Right kidney (tissue), 9 donors: ENCODE measurements around the gene OXA1L.
"Not testable (repeated sequence)": the region's sequence is repeated elsewhere in the genome, so short reads cannot be mapped to it uniquely, and the experiment has no call there.

Source experiments
- DNase-seq: peaks from one replicate; pipeline ENCODE4 v3.0.0-alpha.2; 2016
- long read RNA-seq, 8 donors: transcript quantifications; one replicate each; lab custom pipeline, GENCODE V29; 2026

OXA1L gene
- long read RNA-seq, donor 1, transcript OXA1L-201 (10 exons, 1,719 nt): major isoform, 28 of 78 reads
- long read RNA-seq, donor 1, partial matches to known transcripts: 48 of 78 reads
- long read RNA-seq, donor 1, other reads (novel, unspliced or antisense): 0 of 78 reads
- long read RNA-seq, donor 2, transcript OXA1L-201 (10 exons, 1,719 nt): major isoform, 15 of 76 reads
- long read RNA-seq, donor 2, partial matches to known transcripts: 60 of 76 reads
- long read RNA-seq, donor 2, other reads (novel, unspliced or antisense): 0 of 76 reads
- long read RNA-seq, donor 3, transcript OXA1L-201 (10 exons, 1,719 nt): major isoform, 8 of 46 reads
- long read RNA-seq, donor 3, partial matches to known transcripts: 37 of 46 reads
- long read RNA-seq, donor 3, other reads (novel, unspliced or antisense): 0 of 46 reads
- long read RNA-seq, donor 4, transcript OXA1L-201 (10 exons, 1,719 nt): major isoform, 33 of 139 reads
- long read RNA-seq, donor 4, partial matches to known transcripts: 88 of 139 reads
- long read RNA-seq, donor 4, other reads (novel, unspliced or antisense): 15 of 139 reads
- long read RNA-seq, donor 5, transcript OXA1L-201 (10 exons, 1,719 nt): major isoform, 36 of 99 reads
- long read RNA-seq, donor 5, partial matches to known transcripts: 63 of 99 reads
- long read RNA-seq, donor 5, other reads (novel, unspliced or antisense): 0 of 99 reads
- long read RNA-seq, donor 6, transcript OXA1L-201 (10 exons, 1,719 nt): major isoform, 20 of 133 reads
- long read RNA-seq, donor 6, partial matches to known transcripts: 101 of 133 reads
- long read RNA-seq, donor 6, other reads (novel, unspliced or antisense): 11 of 133 reads
- long read RNA-seq, donor 7: 0 reads
- long read RNA-seq, donor 8, transcript OXA1L-201 (10 exons, 1,719 nt): major isoform, 24 of 135 reads
- long read RNA-seq, donor 8, partial matches to known transcripts: 97 of 135 reads
- long read RNA-seq, donor 8, other reads (novel, unspliced or antisense): 14 of 135 reads

GRCh38 chr14:22766457-22767322 is at the start of gene OXA1L:
Gene OXA1L (plus strand): TSS chr14:22766688. CDS start chr14:22766702, 14 bp downstream.
- DNase-seq: peak; percentile 84

- DNase-seq: no peak
Measured at GRCh38 chr14:22718091-22718490, 48.4 kb upstream of the OXA1L start.

GRCh38 chr14:22721213-22721612 is 45.3 kb upstream of the OXA1L start:
- no peak for DNase-seq

- DNase-seq: no peak
Measured at GRCh38 chr14:22723815-22724214, 42.7 kb upstream of the OXA1L start.

- not testable (repeated sequence) for DNase-seq
Measured at GRCh38 chr14:22724847-22725246, 41.6 kb upstream of the OXA1L start.

- not testable (repeated sequence) for DNase-seq
Measured at GRCh38 chr14:22725374-22725773, 41.1 kb upstream of the OXA1L start.

- DNase-seq: no peak
Measured at GRCh38 chr14:22726012-22726411, 40.5 kb upstream of the OXA1L start.

- not testable (repeated sequence) for DNase-seq
Measured at GRCh38 chr14:22732062-22732461, 34.4 kb upstream of the OXA1L start.

GRCh38 chr14:22733829-22734228 is 32.7 kb upstream of the OXA1L start:
- no peak for DNase-seq

GRCh38 chr14:22735096-22735495 is 31.4 kb upstream of the OXA1L start:
- DNase-seq: no peak

GRCh38 chr14:22736384-22736783 is 30.1 kb upstream of the OXA1L start:
- not testable (repeated sequence) for DNase-seq

- DNase-seq: no peak
Measured at GRCh38 chr14:22737052-22737451, 29.4 kb upstream of the OXA1L start.

GRCh38 chr14:22739423-22739822 is 27.1 kb upstream of the OXA1L start:
- no peak for DNase-seq

GRCh38 chr14:22740020-22740419 is 26.5 kb upstream of the OXA1L start:
- no peak for DNase-seq

- no peak for DNase-seq
Measured at GRCh38 chr14:22747769-22748168, 18.7 kb upstream of the OXA1L start.

GRCh38 chr14:22748206-22748605 is 18.3 kb upstream of the OXA1L start:
- DNase-seq: no peak

GRCh38 chr14:22748631-22749068 is 17.8 kb upstream of the OXA1L start:
- no peak for DNase-seq

GRCh38 chr14:22752422-22752821 is 14.1 kb upstream of the OXA1L start:
- DNase-seq: no peak

- DNase-seq: no peak
Measured at GRCh38 chr14:22753586-22753985, 12.9 kb upstream of the OXA1L start.

GRCh38 chr14:22757972-22758650 is 8.4 kb upstream of the OXA1L start:
- DNase-seq: not testable (repeated sequence)

GRCh38 chr14:22761734-22762133 is 4.8 kb upstream of the OXA1L start:
- no peak for DNase-seq
